Measurements from ENCODE around the gene PDE4B.
"Not testable (repeated sequence)": the region's sequence is repeated elsewhere in the genome, so short reads cannot be mapped to it uniquely, and the experiment has no call there.

Gene PDE4B

GRCh38 chr1:65995336-65995735 lies 202.6 kb downstream of the PDE4B start:
- TF ChIP-seq, protein P1, sequence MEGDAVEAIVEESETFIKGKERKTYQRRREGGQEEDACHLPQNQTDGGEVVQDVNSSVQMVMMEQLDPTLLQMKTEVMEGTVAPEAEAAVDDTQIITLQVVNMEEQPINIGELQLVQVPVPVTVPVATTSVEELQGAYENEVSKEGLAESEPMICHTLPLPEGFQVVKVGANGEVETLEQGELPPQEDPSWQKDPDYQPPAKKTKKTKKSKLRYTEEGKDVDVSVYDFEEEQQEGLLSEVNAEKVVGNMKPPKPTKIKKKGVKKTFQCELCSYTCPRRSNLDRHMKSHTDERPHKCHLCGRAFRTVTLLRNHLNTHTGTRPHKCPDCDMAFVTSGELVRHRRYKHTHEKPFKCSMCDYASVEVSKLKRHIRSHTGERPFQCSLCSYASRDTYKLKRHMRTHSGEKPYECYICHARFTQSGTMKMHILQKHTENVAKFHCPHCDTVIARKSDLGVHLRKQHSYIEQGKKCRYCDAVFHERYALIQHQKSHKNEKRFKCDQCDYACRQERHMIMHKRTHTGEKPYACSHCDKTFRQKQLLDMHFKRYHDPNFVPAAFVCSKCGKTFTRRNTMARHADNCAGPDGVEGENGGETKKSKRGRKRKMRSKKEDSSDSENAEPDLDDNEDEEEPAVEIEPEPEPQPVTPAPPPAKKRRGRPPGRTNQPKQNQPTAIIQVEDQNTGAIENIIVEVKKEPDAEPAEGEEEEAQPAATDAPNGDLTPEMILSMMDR (IDR thresholded peaks at IDR 0.05; ENCODE audit: low read depth, low read length) = no peak
- in situ Hi-C loops (cut with HindIII; ENCODE audit: low sequenced_read_pairs) = no loop called here
- H3K4me3 ChIP-seq (ENCODE audit: low read depth, low read length) = no peak overlapping the region
- DNase-seq (ENCODE audit: low read depth, low spot score) = no peak

DNA sequence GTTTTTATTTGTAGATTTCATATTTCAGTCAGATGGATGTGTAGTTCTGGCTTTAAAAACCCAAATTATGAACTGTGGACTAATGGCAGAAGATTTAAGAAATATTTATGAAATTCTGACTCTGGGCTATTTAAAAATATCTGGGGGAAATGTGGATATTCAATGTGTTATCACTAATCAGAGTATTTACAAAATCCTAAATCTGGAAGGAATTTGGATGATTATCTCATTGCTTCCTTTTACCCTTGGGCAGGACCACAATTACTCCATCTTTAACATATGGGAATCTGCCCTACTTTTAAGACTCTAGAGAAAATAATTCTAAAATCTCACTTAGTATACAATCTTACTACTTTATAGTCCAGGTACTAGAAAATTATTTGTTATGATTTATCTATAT lies 203.2 kb downstream of the PDE4B start:
- TF ChIP-seq, protein P1 (IDR thresholded peaks at IDR 0.05; ENCODE audit: low read depth, low read length) = no peak
- no peak for DNase-seq (ENCODE audit: low read depth, low spot score)
- H3K4me3 ChIP-seq (ENCODE audit: low read depth, low read length) = no peak overlapping the region
- in situ Hi-C loops (cut with HindIII; ENCODE audit: low sequenced_read_pairs) = no loop called here

GRCh38 chr1:65997693-65998092 lies 205.0 kb downstream of the PDE4B start:
- in situ Hi-C loops (cut with HindIII; ENCODE audit: low sequenced_read_pairs) = no loop called here
- DNase-seq (ENCODE audit: low read depth, low spot score) = no peak
- TF ChIP-seq, protein P1 (IDR thresholded peaks at IDR 0.05; ENCODE audit: low read depth, low read length) = no peak
- H3K4me3 ChIP-seq (ENCODE audit: low read depth, low read length) = no peak overlapping the region

DNA sequence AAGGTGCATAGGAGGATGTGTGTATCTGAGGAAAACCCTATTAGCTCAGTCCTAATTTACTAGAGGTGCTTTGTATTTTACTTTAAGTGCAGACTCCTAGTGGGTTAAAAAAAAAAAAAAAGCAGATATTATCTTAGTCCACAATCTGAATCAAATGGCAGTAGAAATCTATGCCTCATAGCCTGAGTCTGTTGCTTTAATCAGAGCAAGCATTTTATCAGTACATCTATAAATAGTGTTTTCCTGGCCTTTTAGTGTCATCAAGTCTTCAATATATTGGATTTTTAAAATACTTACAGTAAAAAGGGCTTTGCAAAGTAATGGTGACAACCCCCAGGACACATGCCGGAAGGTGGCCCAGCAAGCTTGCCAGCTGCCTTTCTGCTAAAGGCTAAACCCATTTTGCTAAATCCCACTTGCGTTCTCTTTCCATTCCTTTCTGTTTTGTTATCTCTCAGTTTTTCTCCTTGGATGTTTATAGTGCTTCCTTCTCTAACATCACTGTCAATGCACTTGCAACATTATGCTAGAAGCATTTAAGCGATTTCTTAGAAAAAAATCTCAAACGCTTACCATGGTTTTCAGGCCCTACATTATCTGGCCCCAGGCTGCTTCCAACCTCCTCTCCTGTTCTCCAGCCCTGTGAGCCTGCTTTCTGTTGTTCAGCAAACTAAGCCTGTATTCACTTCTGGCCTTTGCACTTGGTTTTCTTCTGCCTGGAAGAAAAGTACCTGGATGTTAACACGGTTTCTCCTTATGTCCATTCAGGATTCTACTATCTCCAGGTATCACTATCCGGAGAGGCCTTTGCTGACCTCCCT lies 206.3 kb downstream of the PDE4B start:
- H3K4me3 ChIP-seq (ENCODE audit: low read depth, low read length) = no peak overlapping the region
- TF ChIP-seq, protein P1 (IDR thresholded peaks at IDR 0.05; ENCODE audit: low read depth, low read length) = no peak
- in situ Hi-C loops (cut with HindIII; ENCODE audit: low sequenced_read_pairs) = no loop called here
- DNase-seq (ENCODE audit: low read depth, low spot score) = no peak

- no peak for DNase-seq (ENCODE audit: low read depth, low spot score)
- H3K4me3 ChIP-seq (ENCODE audit: low read depth, low read length) = no peak overlapping the region
- TF ChIP-seq, protein P1 (IDR thresholded peaks at IDR 0.05; ENCODE audit: low read depth, low read length) = no peak
- in situ Hi-C loops (cut with HindIII; ENCODE audit: low sequenced_read_pairs) = no loop called here
Measured at GRCh38 chr1:66000033-66000637, 207.4 kb downstream of the PDE4B start.

DNA sequence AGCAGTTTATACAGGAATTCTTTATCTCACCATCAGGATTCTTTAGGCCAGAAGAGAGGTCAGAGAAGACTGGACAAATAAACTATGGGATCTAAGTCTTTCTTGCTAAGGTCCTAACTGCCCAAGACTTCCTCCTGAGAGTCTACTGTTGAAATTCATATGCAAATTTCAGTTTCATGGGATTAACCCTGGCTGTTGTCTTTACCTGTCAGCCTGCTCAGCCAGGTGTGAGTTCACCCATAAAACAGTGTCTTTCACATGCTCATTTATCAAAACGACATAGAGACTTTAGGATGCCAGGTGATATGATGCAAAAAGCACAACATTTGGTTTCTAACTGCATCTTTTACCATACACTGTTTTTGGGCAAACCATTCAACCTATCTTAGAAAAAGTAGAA lies 211.0 kb downstream of the PDE4B start:
- in situ Hi-C loops (cut with HindIII; ENCODE audit: low sequenced_read_pairs) = no loop called here
- TF ChIP-seq, protein P1 (IDR thresholded peaks at IDR 0.05; ENCODE audit: low read depth, low read length) = no peak
- no peak for DNase-seq (ENCODE audit: low read depth, low spot score)
- no peak overlapping the region for H3K4me3 ChIP-seq (ENCODE audit: low read depth, low read length)

- not testable (repeated sequence) for DNase-seq (ENCODE audit: low read depth, low spot score)
Measured at GRCh38 chr1:66006534-66006933, 213.8 kb downstream of the PDE4B start.

More at GRCh38 chr1:66006534-66006933, 213.8 kb downstream of the PDE4B start:
- in situ Hi-C loops (cut with HindIII; ENCODE audit: low sequenced_read_pairs); H3K4me3 ChIP-seq (ENCODE audit: low read depth, low read length): not testable (repeated sequence)

Measured in astrocyte of the spinal cord (primary cell).